HepG2 (cell line): ENCODE measurements around the gene KIAA2012. TPM values are rescaled to one million over a fixed set of nuclear protein-coding genes. Genes with fewer than 3 reads are reported as not detected.

Experiments used
- ATF7 ChIP-seq, 2 experiments: fragments of 450-650 bp in 1 of 2; sonication (generic) in 1 of 2; formaldehyde crosslinking in 1 of 2; IDR thresholded peaks; 2 replicates each; pipeline versions ENCODE4 v1.4.0 to v1.6.1; 2016 to 2020; ENCODE audit warnings: antibody characterized with exemption in 1 of 2, mild to moderate bottlenecking in 1 of 2, missing genetic modification reagents in 1 of 2
- ATM ChIP-seq: fragments of 450-650 bp; IDR thresholded peaks from 2 replicates; pipeline ENCODE4 v1.7.1; 2017; ENCODE audit warnings: mild to moderate bottlenecking, borderline replicate concordance
- EEA1 ChIP-seq: sonication (generic); formaldehyde crosslinking; IDR thresholded peaks from 2 replicates; pipeline ENCODE4 v1.5.1; 2020; ENCODE audit warnings: mild to moderate bottlenecking, missing genetic modification reagents, borderline replicate concordance
- ETV5 ChIP-seq: IDR thresholded peaks from 2 replicates; pipeline ENCODE4 v1.6.1; 2018; ENCODE audit warnings: missing biosample characterization, missing genetic modification reagents, inconsistent platforms, borderline replicate concordance
- HCFC1 ChIP-seq: fragments of 150-350 bp; IDR thresholded peaks from 2 replicates; pipeline ENCODE4 v1.6.1; 2014; ENCODE audit warnings: low read depth, low read length
- HOXA7 ChIP-seq: sonication (generic); formaldehyde crosslinking; IDR thresholded peaks from 2 replicates; pipeline ENCODE4 v1.8.1; 2022; ENCODE audit warnings: mild to moderate bottlenecking, missing genetic modification reagents, moderate library complexity
- MATR3 ChIP-seq: sonication (generic); formaldehyde crosslinking; IDR thresholded peaks from 2 replicates; pipeline ENCODE4 v1.4.0; 2020; ENCODE audit warnings: missing genetic modification reagents
- SMARCC2 ChIP-seq: fragments of 450-650 bp; IDR thresholded peaks from 2 replicates; pipeline ENCODE4 v1.6.1; 2017; ENCODE audit warnings: antibody characterized with exemption, mild to moderate bottlenecking
- TGIF2 ChIP-seq: IDR thresholded peaks from 2 replicates; pipeline ENCODE4 v1.6.1; 2016; ENCODE audit warnings: control low read depth, missing compliant biosample characterization
- UBTF ChIP-seq: sonication (generic); formaldehyde crosslinking; IDR thresholded peaks from 2 replicates; pipeline ENCODE4 v1.4.0; 2020; ENCODE audit warnings: mild to moderate bottlenecking, missing genetic modification reagents
- ZBTB21 ChIP-seq: sonication (generic); formaldehyde crosslinking; IDR thresholded peaks from 2 replicates; pipeline ENCODE4 v1.4.0; 2020; ENCODE audit warnings: missing genetic modification reagents
- ZBTB49 ChIP-seq: sonication (generic); formaldehyde crosslinking; IDR thresholded peaks from 2 replicates; pipeline ENCODE4 v1.4.0; 2020; ENCODE audit warnings: missing genetic modification reagents, borderline replicate concordance
- ZNF337 ChIP-seq: sonication (generic); formaldehyde crosslinking; IDR thresholded peaks from 2 replicates; pipeline ENCODE4 v1.5.1; 2020; ENCODE audit warnings: missing genetic modification reagents, low read depth, mild to moderate bottlenecking, borderline replicate concordance
- ZSCAN30 ChIP-seq: sonication (generic); formaldehyde crosslinking; IDR thresholded peaks from 2 replicates; pipeline ENCODE4 v1.5.0; 2020; ENCODE audit warnings: mild to moderate bottlenecking, missing genetic modification reagents
- polyA plus RNA-seq, 8 experiments: library from polyadenylated mRNA; depleted of rRNA in 3 of 8; stranded (reverse) in 7 of 8; unstranded in 1 of 8; fragments of >200 nt; fragmentation: Illumina TruSeq in 4 of 8; extraction: Trizol in 4 of 8; gene quantifications; 2 replicates each; pipeline versions ENCODE4 v1.2.1 to v1.2.3, GENCODE V29; 2011 to 2016; ENCODE audit warnings: low read depth in 4 of 8, missing spikeins in 1 of 8, mixed read lengths in 1 of 8; ENCODE audit not compliant: insufficient read depth in 1 of 8
- total RNA-seq, 5 experiments: library from RNA; depleted of rRNA; stranded (reverse); fragments of >200 nt; fragmentation: Illumina TruSeq; extraction: Trizol; gene quantifications; 2 replicates each; pipeline ENCODE4 v1.2.3, GENCODE V29; 2016; ENCODE audit warnings: low read depth in 1 of 5
- TF ChIP-seq, protein P1 (sequence below): sonication (generic); formaldehyde crosslinking; IDR thresholded peaks from 2 replicates; pipeline ENCODE4 v1.5.1; 2020; ENCODE audit warnings: missing genetic modification reagents, mild to moderate bottlenecking, borderline replicate concordance
- TF ChIP-seq, protein P2 (sequence below): sonication (generic); formaldehyde crosslinking; IDR thresholded peaks from 2 replicates; pipeline ENCODE4 v1.4.0; 2020; ENCODE audit warnings: missing genetic modification reagents, borderline replicate concordance

Gene KIAA2012
- total and polyA plus RNA-seq, 2 of the 13 experiments (the other 11 are each of a cell fraction or from before 2014, with no cell fraction given), result not detected

GRCh38 chr2:202238234-202239197 is 165.5 kb downstream of the KIAA2012 start, which contains the start of gene SUMO1 (continued):
- TF ChIP-seq, protein P1, sequence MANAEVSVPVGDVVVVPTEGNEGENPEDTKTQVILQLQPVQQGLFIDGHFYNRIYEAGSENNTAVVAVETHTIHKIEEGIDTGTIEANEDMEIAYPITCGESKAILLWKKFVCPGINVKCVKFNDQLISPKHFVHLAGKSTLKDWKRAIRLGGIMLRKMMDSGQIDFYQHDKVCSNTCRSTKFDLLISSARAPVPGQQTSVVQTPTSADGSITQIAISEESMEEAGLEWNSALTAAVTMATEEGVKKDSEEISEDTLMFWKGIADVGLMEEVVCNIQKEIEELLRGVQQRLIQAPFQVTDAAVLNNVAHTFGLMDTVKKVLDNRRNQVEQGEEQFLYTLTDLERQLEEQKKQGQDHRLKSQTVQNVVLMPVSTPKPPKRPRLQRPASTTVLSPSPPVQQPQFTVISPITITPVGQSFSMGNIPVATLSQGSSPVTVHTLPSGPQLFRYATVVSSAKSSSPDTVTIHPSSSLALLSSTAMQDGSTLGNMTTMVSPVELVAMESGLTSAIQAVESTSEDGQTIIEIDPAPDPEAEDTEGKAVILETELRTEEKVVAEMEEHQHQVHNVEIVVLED (CRISPR knock-in tag), result peak; percentile 94
- peak; percentile 32; the same call in 1 of the 2 replicates for TF ChIP-seq HCFC1
- no peak for TF ChIP-seq ZSCAN30 (CRISPR knock-in tag)
- TF ChIP-seq ZBTB21 (CRISPR knock-in tag), result 0 out of 2 replicates have a peak, but pooled peaks have one; percentile 24
- no peak for TF ChIP-seq ATF7 (IDR thresholded peaks at IDR 0.05)
- TF ChIP-seq ATF7 (CRISPR knock-in tag; IDR thresholded peaks at IDR 0.05), result peak; percentile 77; the same call in 1 of the 2 replicates
- no peak for TF ChIP-seq SMARCC2
- peak; percentile 75 for TF ChIP-seq UBTF (CRISPR knock-in tag)
- TF ChIP-seq ZBTB49, result peak; percentile 23; the same call in 1 of the 2 replicates
- TF ChIP-seq TGIF2, result peak; percentile 84
- TF ChIP-seq, protein P2, sequence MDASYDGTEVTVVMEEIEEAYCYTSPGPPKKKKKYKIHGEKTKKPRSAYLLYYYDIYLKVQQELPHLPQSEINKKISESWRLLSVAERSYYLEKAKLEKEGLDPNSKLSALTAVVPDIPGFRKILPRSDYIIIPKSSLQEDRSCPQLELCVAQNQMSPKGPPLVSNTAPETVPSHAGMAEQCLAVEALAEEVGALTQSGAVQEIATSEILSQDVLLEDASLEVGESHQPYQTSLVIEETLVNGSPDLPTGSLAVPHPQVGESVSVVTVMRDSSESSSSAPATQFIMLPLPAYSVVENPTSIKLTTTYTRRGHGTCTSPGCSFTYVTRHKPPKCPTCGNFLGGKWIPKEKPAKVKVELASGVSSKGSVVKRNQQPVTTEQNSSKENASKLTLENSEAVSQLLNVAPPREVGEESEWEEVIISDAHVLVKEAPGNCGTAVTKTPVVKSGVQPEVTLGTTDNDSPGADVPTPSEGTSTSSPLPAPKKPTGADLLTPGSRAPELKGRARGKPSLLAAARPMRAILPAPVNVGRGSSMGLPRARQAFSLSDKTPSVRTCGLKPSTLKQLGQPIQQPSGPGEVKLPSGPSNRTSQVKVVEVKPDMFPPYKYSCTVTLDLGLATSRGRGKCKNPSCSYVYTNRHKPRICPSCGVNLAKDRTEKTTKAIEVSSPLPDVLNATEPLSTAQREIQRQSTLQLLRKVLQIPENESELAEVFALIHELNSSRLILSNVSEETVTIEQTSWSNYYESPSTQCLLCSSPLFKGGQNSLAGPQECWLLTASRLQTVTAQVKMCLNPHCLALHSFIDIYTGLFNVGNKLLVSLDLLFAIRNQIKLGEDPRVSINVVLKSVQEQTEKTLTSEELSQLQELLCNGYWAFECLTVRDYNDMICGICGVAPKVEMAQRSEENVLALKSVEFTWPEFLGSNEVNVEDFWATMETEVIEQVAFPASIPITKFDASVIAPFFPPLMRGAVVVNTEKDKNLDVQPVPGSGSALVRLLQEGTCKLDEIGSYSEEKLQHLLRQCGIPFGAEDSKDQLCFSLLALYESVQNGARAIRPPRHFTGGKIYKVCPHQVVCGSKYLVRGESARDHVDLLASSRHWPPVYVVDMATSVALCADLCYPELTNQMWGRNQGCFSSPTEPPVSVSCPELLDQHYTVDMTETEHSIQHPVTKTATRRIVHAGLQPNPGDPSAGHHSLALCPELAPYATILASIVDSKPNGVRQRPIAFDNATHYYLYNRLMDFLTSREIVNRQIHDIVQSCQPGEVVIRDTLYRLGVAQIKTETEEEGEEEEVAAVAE (CRISPR knock-in tag), result 0 out of 2 replicates have a peak, but pooled peaks have one; percentile 43
- TF ChIP-seq ATM, result no peak
- TF ChIP-seq HOXA7 (CRISPR knock-in tag), result peak; percentile 93
- TF ChIP-seq ETV5 (CRISPR knock-in tag), result peak; percentile 94
- TF ChIP-seq EEA1, result 0 out of 2 replicates have a peak, but pooled peaks have one; percentile 34
- TF ChIP-seq MATR3 (CRISPR knock-in tag), result no peak
- TF ChIP-seq ZNF337 (CRISPR knock-in tag), result peak; percentile 77; the same call in 1 of the 2 replicates
